Endodermal cell (in vitro differentiated cells): Measurements from ENCODE around the gene FBN2. TPM values are rescaled to one million over a fixed set of nuclear protein-coding genes. Genes with fewer than 3 reads are reported as not detected.
"Not testable (repeated sequence)": the region's sequence is repeated elsewhere in the genome, so short reads cannot be mapped to it uniquely, and the experiment has no call there.

Source experiments
- DNase-seq: peaks from one replicate; pipeline ENCODE4 v3.0.0-alpha.2; 2017
- H3K27ac ChIP-seq: 2 replicates; pipeline ENCODE4 v1.5.1; 2013; ENCODE audit warnings: mild to moderate bottlenecking, low read depth, low read length, moderate library complexity
- H3K27me3 ChIP-seq: 2 replicates; pipeline ENCODE4 v1.6.1; 2013; ENCODE audit warnings: mild to moderate bottlenecking, low read length, moderate library complexity; ENCODE audit not compliant: insufficient read depth, control insufficient read depth, poor library complexity, severe bottlenecking
- H3K36me3 ChIP-seq: 2 replicates; pipeline ENCODE4 v1.7.0; 2013; ENCODE audit warnings: mild to moderate bottlenecking, low read length, moderate library complexity; ENCODE audit not compliant: control insufficient read depth, insufficient read depth
- H3K4me1 ChIP-seq: one replicate; pipeline ENCODE4 v1.7.0; 2013; ENCODE audit warnings: low read length; ENCODE audit not compliant: control insufficient read depth, insufficient read depth
- H3K4me3 ChIP-seq: 2 replicates; pipeline ENCODE4 v1.5.1; 2013; ENCODE audit warnings: mild to moderate bottlenecking, low read length, moderate library complexity
- H3K9ac ChIP-seq: 2 replicates; pipeline ENCODE4 v1.6.1; 2013; ENCODE audit warnings: mild to moderate bottlenecking, low read length, moderate library complexity; ENCODE audit not compliant: poor library complexity, severe bottlenecking; ENCODE audit errors: extremely low read depth
- H3K9me3 ChIP-seq: 2 replicates; pipeline ENCODE4 v1.6.1; 2013; ENCODE audit warnings: mild to moderate bottlenecking, low read length, moderate library complexity; ENCODE audit not compliant: control insufficient read depth
- H3K27ac Mint-ChIP-seq: 2 replicates; pipeline ENCODE4 v1.8.0; 2020; ENCODE audit warnings: mixed read lengths
- H3K27me3 Mint-ChIP-seq: 2 replicates; pipeline ENCODE4 v1.8.0; 2021; ENCODE audit warnings: mild to moderate bottlenecking, mixed read lengths; ENCODE audit not compliant: insufficient read depth
- H3K36me3 Mint-ChIP-seq: 2 replicates; pipeline ENCODE4 v1.8.0; 2020; ENCODE audit warnings: low read depth, mixed read lengths
- H3K4me1 Mint-ChIP-seq: 2 replicates; pipeline ENCODE4 v1.8.0; 2020; ENCODE audit warnings: mixed read lengths
- H3K4me3 Mint-ChIP-seq: 2 replicates; pipeline ENCODE4 v1.8.0; 2020; ENCODE audit warnings: mild to moderate bottlenecking, moderate library complexity, mixed read lengths
- H3K9me3 Mint-ChIP-seq: 2 replicates; pipeline ENCODE4 v1.8.0; 2020; ENCODE audit warnings: mild to moderate bottlenecking, mixed read lengths
- WGBS, 2 experiments: methylation state at CpG; one replicate each; pipeline versions ENCODE4 v1.1.5 to v1.1.7; 2013; ENCODE audit warnings: missing lambda C conversion rate in 2 of 2, mixed read lengths in 1 of 2; ENCODE audit not compliant: insufficient coverage in 1 of 2, insufficient read length in 1 of 2; 5-methylcytosine and 5-hydroxymethylcytosine counted together
- total RNA-seq, 2 donors: library from RNA; stranded (reverse); fragmentation: NEBNext Ultra II Directional in 1 of 2; extraction: Animal tissue kit (Norgen Biotek cat#: 25700) in 1 of 2; gene quantifications; 2 replicates in 1 of 2; 3 replicates in 1 of 2; pipeline ENCODE4 v1.2.1, GENCODE V29; 2021
- TF ChIP-seq, protein P1 (sequence below): fragments of 200-600 bp; sonication (generic); conservative IDR thresholded peaks from 2 replicates; pipeline ENCODE4 v1.5.0; 2021; ENCODE audit warnings: antibody characterized with exemption, mild to moderate bottlenecking

FBN2 gene
- total RNA-seq, 2 donors from 2014 or later, result 131 to 212 TPM

DNA sequence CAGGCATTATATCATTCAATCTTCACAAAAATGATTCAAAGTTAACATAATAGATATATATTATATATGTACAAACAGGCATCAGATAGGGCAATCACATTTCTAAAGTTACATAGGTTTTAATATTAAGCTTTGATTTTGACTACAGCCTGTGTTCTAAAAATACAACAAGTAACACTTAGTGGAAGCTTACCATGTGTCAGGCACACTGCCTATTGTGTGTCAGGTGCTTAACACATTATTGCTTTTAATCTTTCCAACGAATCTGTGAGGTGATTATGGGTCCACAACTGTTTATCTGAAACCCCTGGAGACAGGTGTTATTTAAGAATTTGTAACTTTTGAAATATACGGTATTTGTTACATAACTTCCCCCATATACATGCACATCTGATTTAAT is 25.2 kb downstream of the FBN2 start:
- H3K27me3 Mint-ChIP-seq, result no peaks in the 10 kb centered on the region
- peaks cover 28% of the 10 kb centered on the region for H3K36me3 ChIP-seq
- H3K4me3 ChIP-seq, result no peak overlapping the region
- H3K4me1 ChIP-seq, result peaks cover 3% of the 10 kb centered on the region
- WGBS, 2 experiments, result 60 to 81% methylated on average over 1 of the region's 2 CpGs
- no peak overlapping the region for H3K27ac ChIP-seq
- H3K27ac Mint-ChIP-seq, result no peak overlapping the region
- TF ChIP-seq, protein P1, sequence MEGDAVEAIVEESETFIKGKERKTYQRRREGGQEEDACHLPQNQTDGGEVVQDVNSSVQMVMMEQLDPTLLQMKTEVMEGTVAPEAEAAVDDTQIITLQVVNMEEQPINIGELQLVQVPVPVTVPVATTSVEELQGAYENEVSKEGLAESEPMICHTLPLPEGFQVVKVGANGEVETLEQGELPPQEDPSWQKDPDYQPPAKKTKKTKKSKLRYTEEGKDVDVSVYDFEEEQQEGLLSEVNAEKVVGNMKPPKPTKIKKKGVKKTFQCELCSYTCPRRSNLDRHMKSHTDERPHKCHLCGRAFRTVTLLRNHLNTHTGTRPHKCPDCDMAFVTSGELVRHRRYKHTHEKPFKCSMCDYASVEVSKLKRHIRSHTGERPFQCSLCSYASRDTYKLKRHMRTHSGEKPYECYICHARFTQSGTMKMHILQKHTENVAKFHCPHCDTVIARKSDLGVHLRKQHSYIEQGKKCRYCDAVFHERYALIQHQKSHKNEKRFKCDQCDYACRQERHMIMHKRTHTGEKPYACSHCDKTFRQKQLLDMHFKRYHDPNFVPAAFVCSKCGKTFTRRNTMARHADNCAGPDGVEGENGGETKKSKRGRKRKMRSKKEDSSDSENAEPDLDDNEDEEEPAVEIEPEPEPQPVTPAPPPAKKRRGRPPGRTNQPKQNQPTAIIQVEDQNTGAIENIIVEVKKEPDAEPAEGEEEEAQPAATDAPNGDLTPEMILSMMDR, result no peak
- H3K27me3 ChIP-seq, result no peaks in the 10 kb centered on the region
- peaks cover 24% of the 10 kb centered on the region for H3K36me3 Mint-ChIP-seq
- no peak overlapping the region for H3K4me3 Mint-ChIP-seq
- H3K9me3 Mint-ChIP-seq, result peaks cover 3% of the 10 kb centered on the region
- DNase-seq, result no peak
- H3K9me3 ChIP-seq, result peaks cover 8% of the 10 kb centered on the region
- no peak overlapping the region for H3K9ac ChIP-seq
- H3K4me1 Mint-ChIP-seq, result peaks cover 6% of the 10 kb centered on the region

DNA sequence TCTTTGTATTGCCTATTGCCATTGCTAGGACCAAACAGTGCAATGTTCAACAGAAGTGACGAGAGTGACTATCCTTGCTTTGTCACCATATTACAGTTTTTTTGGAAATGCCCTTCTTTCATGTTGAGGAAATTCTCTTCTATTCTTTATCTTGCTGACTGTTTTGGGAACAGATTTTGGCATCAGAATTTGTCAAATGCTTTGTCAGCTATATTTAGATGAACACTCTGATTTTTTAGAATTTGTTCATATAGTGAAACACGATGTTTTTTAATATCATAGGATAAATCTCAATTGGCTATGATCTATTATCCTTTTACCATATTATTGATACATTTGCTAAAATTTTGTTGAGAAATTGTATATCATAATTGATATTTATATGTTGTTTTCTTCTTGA is 31.4 kb downstream of the FBN2 start:
- no peak overlapping the region for H3K9ac ChIP-seq
- H3K36me3 Mint-ChIP-seq, result peaks cover 63% of the 10 kb centered on the region
- H3K4me1 Mint-ChIP-seq, result no peaks in the 10 kb centered on the region
- WGBS, 2 experiments, result 100% methylated on average over 1 of the region's 2 CpGs; no CpG with 5 or more reads in 1 of the 2 experiments
- H3K27me3 Mint-ChIP-seq, result no peaks in the 10 kb centered on the region
- no peak overlapping the region for H3K4me3 ChIP-seq
- no peaks in the 10 kb centered on the region for H3K27me3 ChIP-seq
- peaks cover 44% of the 10 kb centered on the region for H3K9me3 Mint-ChIP-seq
- no peak overlapping the region for H3K27ac ChIP-seq
- H3K9me3 ChIP-seq, result peaks cover 56% of the 10 kb centered on the region
- H3K36me3 ChIP-seq, result peaks cover 36% of the 10 kb centered on the region
- no peak for DNase-seq
- H3K4me1 ChIP-seq, result no peaks in the 10 kb centered on the region
- no peak overlapping the region for H3K4me3 Mint-ChIP-seq
- TF ChIP-seq, protein P1, result no peak
- H3K27ac Mint-ChIP-seq, result no peak overlapping the region

DNA sequence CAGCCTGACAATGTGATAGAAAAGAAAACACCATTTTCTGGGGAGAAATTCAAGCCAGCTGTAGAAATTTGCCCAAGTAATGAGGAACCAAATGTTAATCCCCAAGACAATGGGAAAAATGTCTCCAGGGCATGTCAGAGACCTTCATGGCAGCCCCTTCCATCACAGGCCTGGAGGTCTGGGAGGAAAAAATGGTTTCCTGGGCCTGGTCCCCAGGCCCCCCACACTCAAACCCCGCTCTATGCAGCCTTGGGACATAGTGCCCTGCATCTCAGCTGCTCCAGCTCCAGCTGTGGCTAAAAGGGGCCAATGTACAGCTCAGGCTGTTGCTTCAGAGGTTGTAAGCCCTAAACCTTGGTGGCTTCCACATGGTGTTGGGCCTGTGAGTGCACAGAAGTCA is 34.3 kb downstream of the FBN2 start:
- H3K36me3 ChIP-seq, result peaks cover 36% of the 10 kb centered on the region
- not testable (repeated sequence) for H3K4me1 ChIP-seq, H3K27me3 Mint-ChIP-seq, H3K27ac ChIP-seq, H3K27ac Mint-ChIP-seq, H3K9ac ChIP-seq, H3K4me3 ChIP-seq, DNase-seq, H3K4me1 Mint-ChIP-seq, H3K4me3 Mint-ChIP-seq, H3K27me3 ChIP-seq
- Mint-ChIP-seq H3K9me3 (peaks cover 44% of the 10 kb centered on the region), H3K36me3 (peaks cover 65% of the 10 kb centered on the region)
- 96% methylated on average over 1 of the region's 1 CpG; no CpG with 5 or more reads in 1 of the 2 experiments for WGBS, 2 experiments
- peaks cover 56% of the 10 kb centered on the region for H3K9me3 ChIP-seq
